ENCODE results near the gene ELL3.

The ELL3 gene

GRCh38 chr15:43769584-43770228 lies 7.1 kb downstream of the ELL3 start:
- H3K27ac ChIP-seq = peak overlapping the region; percentile 24; the same call in 1 of the 2 replicates
- peak; percentile 91 for TF ChIP-seq CTCF (IDR thresholded peaks at IDR 0.05)
- TF ChIP-seq ZFX (IDR thresholded peaks at IDR 0.05; ENCODE audit: borderline replicate concordance) = no peak

GRCh38 chr15:43763819-43764446 lies 12.8 kb downstream of the ELL3 start:
- no peak overlapping the region for H3K27ac ChIP-seq
- TF ChIP-seq ZFX (IDR thresholded peaks at IDR 0.05; ENCODE audit: borderline replicate concordance) (no peak), CTCF (IDR thresholded peaks at IDR 0.05) (no peak)

- no peak overlapping the region for H3K27ac ChIP-seq
- TF ChIP-seq CTCF (IDR thresholded peaks at IDR 0.05) (no peak), ZFX (IDR thresholded peaks at IDR 0.05; ENCODE audit: borderline replicate concordance) (no peak)
Observed at GRCh38 chr15:43762824-43763223, 13.9 kb downstream of the ELL3 start.

- TF ChIP-seq CTCF (IDR thresholded peaks at IDR 0.05) (no peak), ZFX (IDR thresholded peaks at IDR 0.05; ENCODE audit: borderline replicate concordance) (no peak)
- H3K27ac ChIP-seq = no peak overlapping the region
Observed at GRCh38 chr15:43751885-43752284, 24.9 kb downstream of the ELL3 start.

- TF ChIP-seq ZFX (IDR thresholded peaks at IDR 0.05; ENCODE audit: borderline replicate concordance) = no peak
- no peak for TF ChIP-seq CTCF (IDR thresholded peaks at IDR 0.05)
- H3K27ac ChIP-seq = no peak overlapping the region
Observed at GRCh38 chr15:43749690-43750345, 26.9 kb downstream of the ELL3 start.

- no peak for TF ChIP-seq ZFX (IDR thresholded peaks at IDR 0.05; ENCODE audit: borderline replicate concordance)
- TF ChIP-seq CTCF (IDR thresholded peaks at IDR 0.05) = no peak
- H3K27ac ChIP-seq = no peak overlapping the region
Observed at GRCh38 chr15:43748376-43748775, 28.4 kb downstream of the ELL3 start.

- H3K27ac ChIP-seq = peak overlapping the region; percentile 85
Observed at GRCh38 chr15:43746903-43747309, 29.9 kb downstream of the ELL3 start.

- peak within 1 kb of the TSS; percentile 85 for H3K27ac ChIP-seq
Observed at GRCh38 chr15:43746245-43746902, 30.4 kb downstream of the ELL3 start, which contains the start of gene PDIA3. Gene PDIA3 (plus strand): TSS chr15:43746438. CDS start chr15:43746540, 102 bp downstream.
